Neutrophil (primary cell): ENCODE measurements around the gene JHY.

Experiments
- H3K27ac ChIP-seq: fragments of 200-600 bp; sonication (generic); 2 replicates; pipeline ENCODE4 v1.5.1; 2016; ENCODE audit warnings: mild to moderate bottlenecking, moderate library complexity
- H3K27me3 ChIP-seq: fragments of 200-600 bp; sonication (generic); 2 replicates; pipeline ENCODE4 v1.6.0; 2016; ENCODE audit warnings: mild to moderate bottlenecking
- H3K36me3 ChIP-seq: fragments of 200-600 bp; sonication (generic); 2 replicates; pipeline ENCODE4 v1.5.1; 2017
- H3K4me1 ChIP-seq, 2 experiments: fragments of 200-600 bp in 1 of 2; sonication (generic) in 1 of 2; 1 replicate in 1 of 2; 2 replicates in 1 of 2; pipeline versions ENCODE4 v1.5.1 to v1.6.1; 2013 to 2016; ENCODE audit warnings: low read depth in 1 of 2, low read length in 1 of 2, mild to moderate bottlenecking in 1 of 2, moderate library complexity in 1 of 2; ENCODE audit not compliant: control insufficient read depth in 1 of 2, insufficient read depth in 1 of 2
- H3K4me3 ChIP-seq, 2 experiments: fragments of 200-600 bp in 1 of 2; sonication (generic) in 1 of 2; 1 replicate in 1 of 2; 2 replicates in 1 of 2; pipeline ENCODE4 v1.5.1; 2013 to 2016; ENCODE audit warnings: low read depth in 1 of 2, low read length in 1 of 2, mild to moderate bottlenecking in 1 of 2, moderate library complexity in 1 of 2
- H3K9me3 ChIP-seq: fragments of 200-600 bp; sonication (generic); 2 replicates; pipeline ENCODE4 v1.5.1; 2016
- TF ChIP-seq, protein P1 (sequence below): fragments of 200-600 bp; sonication (generic); IDR thresholded peaks from 2 replicates; pipeline ENCODE4 v1.5.1; 2016; ENCODE audit warnings: antibody characterized with exemption

Gene JHY

GRCh38 chr11:122922893-122923292 is 40.3 kb downstream of the JHY start:
- no peaks in the 10 kb centered on the region for H3K27me3 ChIP-seq
- no peaks in the 10 kb centered on the region for H3K36me3 ChIP-seq
- no peaks in the 10 kb centered on the region for H3K4me1 ChIP-seq
- H3K4me3 ChIP-seq: no peak overlapping the region
- TF ChIP-seq, protein P1, sequence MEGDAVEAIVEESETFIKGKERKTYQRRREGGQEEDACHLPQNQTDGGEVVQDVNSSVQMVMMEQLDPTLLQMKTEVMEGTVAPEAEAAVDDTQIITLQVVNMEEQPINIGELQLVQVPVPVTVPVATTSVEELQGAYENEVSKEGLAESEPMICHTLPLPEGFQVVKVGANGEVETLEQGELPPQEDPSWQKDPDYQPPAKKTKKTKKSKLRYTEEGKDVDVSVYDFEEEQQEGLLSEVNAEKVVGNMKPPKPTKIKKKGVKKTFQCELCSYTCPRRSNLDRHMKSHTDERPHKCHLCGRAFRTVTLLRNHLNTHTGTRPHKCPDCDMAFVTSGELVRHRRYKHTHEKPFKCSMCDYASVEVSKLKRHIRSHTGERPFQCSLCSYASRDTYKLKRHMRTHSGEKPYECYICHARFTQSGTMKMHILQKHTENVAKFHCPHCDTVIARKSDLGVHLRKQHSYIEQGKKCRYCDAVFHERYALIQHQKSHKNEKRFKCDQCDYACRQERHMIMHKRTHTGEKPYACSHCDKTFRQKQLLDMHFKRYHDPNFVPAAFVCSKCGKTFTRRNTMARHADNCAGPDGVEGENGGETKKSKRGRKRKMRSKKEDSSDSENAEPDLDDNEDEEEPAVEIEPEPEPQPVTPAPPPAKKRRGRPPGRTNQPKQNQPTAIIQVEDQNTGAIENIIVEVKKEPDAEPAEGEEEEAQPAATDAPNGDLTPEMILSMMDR: no peak
- no peaks in the 10 kb centered on the region for H3K9me3 ChIP-seq
- no peak overlapping the region for H3K27ac ChIP-seq

- Histone ChIP-seq H3K4me1 (no peaks in the 10 kb centered on the region), H3K4me3 (no peak overlapping the region), H3K9me3 (no peaks in the 10 kb centered on the region), H3K27ac (no peak overlapping the region), H3K36me3 (no peaks in the 10 kb centered on the region), H3K27me3 (no peaks in the 10 kb centered on the region)
- TF ChIP-seq, protein P1: no peak
These were observed 40.7 kb downstream of the JHY start for GRCh38 chr11:122923302-122923701.

- TF ChIP-seq, protein P1: no peak
- H3K9me3 ChIP-seq: no peaks in the 10 kb centered on the region
- no peak overlapping the region for H3K27ac ChIP-seq
- H3K4me3 ChIP-seq: no peak overlapping the region
- H3K4me1 ChIP-seq: no peaks in the 10 kb centered on the region
- no peaks in the 10 kb centered on the region for H3K27me3 ChIP-seq
- no peaks in the 10 kb centered on the region for H3K36me3 ChIP-seq
These were observed 49.0 kb downstream of the JHY start for GRCh38 chr11:122931510-122931909.

- Histone ChIP-seq H3K27ac (no peak overlapping the region), H3K36me3 (no peaks in the 10 kb centered on the region), H3K4me3 (no peak overlapping the region), H3K4me1 (no peaks in the 10 kb centered on the region), H3K27me3 (no peaks in the 10 kb centered on the region), H3K9me3 (no peaks in the 10 kb centered on the region)
- TF ChIP-seq, protein P1: no peak
These were observed 50.9 kb downstream of the JHY start for GRCh38 chr11:122933416-122933815.

DNA sequence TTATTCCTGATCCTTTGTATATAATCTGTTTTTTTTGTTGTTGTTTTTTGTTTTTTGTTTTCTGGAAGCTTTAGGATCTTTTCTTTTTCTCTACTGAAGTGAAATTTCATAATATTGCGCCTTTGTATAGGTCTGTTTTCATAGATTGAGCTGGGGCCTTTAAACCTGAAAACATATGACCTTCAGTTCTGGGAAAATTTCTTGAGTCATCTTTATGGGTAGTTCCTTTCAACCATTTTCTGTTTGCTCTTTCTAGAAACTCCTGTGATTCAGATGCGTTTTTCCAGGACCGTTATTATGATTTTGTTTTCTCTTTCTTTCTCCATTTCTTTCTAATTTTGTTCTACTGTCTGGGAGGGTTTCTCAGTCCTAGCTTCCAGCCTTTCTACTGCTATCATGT is 55.4 kb downstream of the JHY start:
- H3K27me3 ChIP-seq: no peaks in the 10 kb centered on the region
- TF ChIP-seq, protein P1: no peak
- no peaks in the 10 kb centered on the region for H3K36me3 ChIP-seq
- no peaks in the 10 kb centered on the region for H3K4me1 ChIP-seq
- no peak overlapping the region for H3K27ac ChIP-seq
- no peaks in the 10 kb centered on the region for H3K9me3 ChIP-seq
- H3K4me3 ChIP-seq: no peak overlapping the region

- TF ChIP-seq, protein P1: no peak
- Histone ChIP-seq H3K36me3 (no peaks in the 10 kb centered on the region), H3K4me3 (no peak overlapping the region), H3K27me3 (no peaks in the 10 kb centered on the region), H3K9me3 (no peaks in the 10 kb centered on the region), H3K27ac (no peak overlapping the region), H3K4me1 (no peaks in the 10 kb centered on the region)
These were observed 56.0 kb downstream of the JHY start for GRCh38 chr11:122938557-122938956.
